IgD-negative memory B cell (primary cell): ENCODE measurements around the gene TARBP1. TPM values are rescaled to one million over a fixed set of nuclear protein-coding genes. Genes with fewer than 3 reads are reported as not detected.
"Not testable (repeated sequence)": the region's sequence is repeated elsewhere in the genome, so short reads cannot be mapped to it uniquely, and the experiment has no call there.

Experiments
- H3K27ac Mint-ChIP-seq, 3 donors: one replicate each; pipeline ENCODE4 v1.8.0; 2020 to 2022; ENCODE audit warnings: mild to moderate bottlenecking in 3 of 3, mixed read lengths in 3 of 3, moderate library complexity in 1 of 3
- H3K27me3 Mint-ChIP-seq: one replicate; pipeline ENCODE4 v1.8.0; 2021; ENCODE audit warnings: mixed read lengths
- H3K36me3 Mint-ChIP-seq: one replicate; pipeline ENCODE4 v1.8.0; 2020; ENCODE audit warnings: mild to moderate bottlenecking, mixed read lengths
- H3K4me1 Mint-ChIP-seq, 3 donors: one replicate each; pipeline ENCODE4 v1.8.0; 2020 to 2022; ENCODE audit warnings: mixed read lengths in 3 of 3, mild to moderate bottlenecking in 1 of 3
- H3K4me3 Mint-ChIP-seq, 4 donors: one replicate each; pipeline ENCODE4 v1.8.0; 2020 to 2022; ENCODE audit warnings: mild to moderate bottlenecking in 4 of 4, mixed read lengths in 4 of 4, moderate library complexity in 3 of 4
- H3K9me3 Mint-ChIP-seq, 3 donors: one replicate each; pipeline ENCODE4 v1.8.0; 2020 to 2021; ENCODE audit warnings: mixed read lengths in 3 of 3, mild to moderate bottlenecking in 1 of 3
- polyA plus RNA-seq: library from polyadenylated mRNA; unstranded; fragments of 300-500 nt; fragmentation: Illumina TruSeq; gene quantifications from one replicate; pipeline ENCODE4 v1.2.3, GENCODE V29; 2021

TARBP1 gene
- polyA plus RNA-seq, 1 donor from 2014 or later, result 7.9 TPM

DNA sequence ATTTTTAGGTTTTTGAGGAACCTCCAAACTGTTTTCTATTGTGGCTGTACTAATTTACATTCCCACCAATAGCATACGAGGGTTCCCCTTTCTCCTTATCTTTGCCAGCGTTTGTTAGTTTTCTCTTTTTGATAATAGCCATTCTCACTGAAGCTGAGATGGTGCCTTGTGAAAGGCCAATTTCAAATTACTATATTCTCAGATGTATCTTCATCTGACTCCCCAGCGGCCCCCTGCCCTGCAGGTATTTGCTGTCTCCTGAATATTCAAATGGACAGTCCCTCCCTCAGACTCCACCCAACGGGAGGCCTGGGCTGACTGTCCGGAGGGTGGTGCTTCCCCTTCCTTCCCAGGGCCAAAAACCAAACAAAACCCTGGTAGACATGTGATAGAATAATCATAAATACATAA lies 33.5 kb upstream of the TARBP1 start:
- peaks cover 2 to 6% (median 4%) of the 10 kb centered on the region in 3 donors for H3K4me1 Mint-ChIP-seq
- no peaks in the 10 kb centered on the region for H3K36me3 Mint-ChIP-seq
- peak overlapping the region in 1 of 4 donors; percentile 55 for H3K4me3 Mint-ChIP-seq
- H3K9me3 Mint-ChIP-seq, result peaks cover 0 to 2% (median 0%) of the 10 kb centered on the region in 3 donors
- no peak overlapping the region for H3K27ac Mint-ChIP-seq
- H3K27me3 Mint-ChIP-seq, result peaks cover 4% of the 10 kb centered on the region

DNA sequence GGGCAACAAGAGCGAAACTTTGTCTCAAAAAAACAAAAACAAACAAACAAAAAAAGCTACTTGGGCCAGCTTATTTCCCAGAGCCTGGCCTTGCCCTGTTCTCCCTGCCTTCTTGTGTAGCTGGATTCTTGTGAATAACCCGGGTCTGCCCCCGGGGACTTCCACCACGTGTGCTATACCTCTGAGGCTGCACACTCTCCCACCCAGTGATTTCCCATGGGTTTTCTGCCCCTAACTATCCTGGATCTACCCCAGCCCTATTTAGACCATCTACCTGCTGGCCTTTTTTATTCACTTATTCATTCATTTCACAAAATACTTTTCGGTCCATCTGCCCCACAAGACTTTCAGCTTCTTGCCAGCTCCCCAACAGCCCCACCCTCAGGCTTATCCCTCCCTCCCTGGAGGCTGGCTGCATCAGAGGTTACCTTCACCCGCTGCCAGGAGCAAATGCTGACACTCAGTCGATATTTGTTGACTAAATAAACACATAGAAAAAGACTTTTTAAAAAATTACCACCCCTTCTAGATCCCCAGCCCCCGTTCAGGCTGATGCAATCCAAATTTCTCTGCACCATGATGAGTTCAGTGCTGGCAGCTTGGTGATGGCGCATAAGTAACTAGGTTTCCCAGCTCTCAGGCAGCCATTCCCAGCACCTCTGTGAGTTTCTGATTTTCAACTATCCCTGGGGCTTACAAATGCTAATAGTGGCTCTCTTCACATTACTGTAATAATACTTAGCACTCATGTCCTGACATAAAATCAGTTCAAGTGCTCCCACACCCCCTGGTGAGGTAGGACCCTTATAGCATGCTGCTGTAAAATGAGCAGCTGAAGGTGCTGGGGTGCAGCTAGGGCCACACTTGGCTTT lies 30.7 kb upstream of the TARBP1 start:
- Mint-ChIP-seq H3K27me3 (peaks cover 6% of the 10 kb centered on the region), H3K9me3 (peaks cover 0 to 2% (median 0%) of the 10 kb centered on the region in 3 donors), H3K27ac (no peak overlapping the region), H3K36me3 (no peaks in the 10 kb centered on the region), H3K4me3 (no peak overlapping the region), H3K4me1 (peaks cover 2 to 6% (median 6%) of the 10 kb centered on the region in 3 donors)

DNA sequence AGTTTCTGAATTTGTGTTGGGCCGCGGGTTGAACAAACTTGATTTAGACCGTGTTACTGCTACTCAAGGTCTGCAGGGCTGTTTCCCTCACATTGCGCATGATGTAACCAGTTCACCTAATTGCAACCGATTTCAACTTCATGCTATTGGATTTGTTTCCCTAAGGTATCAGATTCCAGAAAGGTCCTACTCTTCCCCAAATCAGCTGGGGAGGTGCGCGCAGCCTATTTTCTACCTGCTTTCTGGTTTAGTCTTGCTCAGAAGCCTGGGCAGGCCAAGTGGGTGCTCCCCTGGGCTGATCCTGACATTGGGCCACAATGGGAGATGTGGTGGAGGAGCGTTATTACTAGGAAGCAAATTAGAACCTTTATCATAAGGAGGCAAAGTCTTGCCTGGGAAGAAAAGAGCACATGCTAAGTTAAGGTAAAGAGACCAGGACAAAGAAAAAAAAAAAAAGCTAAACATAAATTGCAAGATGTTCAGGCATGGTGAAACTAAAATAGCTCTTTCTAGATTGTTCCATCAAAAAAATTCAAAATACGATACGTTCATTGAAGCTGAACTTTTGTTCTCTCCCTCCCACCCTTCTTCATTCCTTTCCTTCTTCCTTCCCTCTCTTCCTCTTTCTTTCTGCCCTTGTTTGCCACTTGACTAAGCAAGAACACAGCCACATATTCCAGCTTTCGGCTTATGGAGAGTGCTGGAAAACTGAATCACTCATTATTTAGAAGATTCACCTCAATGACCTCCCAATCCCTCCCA lies 28.8 kb upstream of the TARBP1 start:
- H3K4me1 Mint-ChIP-seq, result peaks cover 0 to 6% (median 6%) of the 10 kb centered on the region in 3 donors
- H3K9me3 Mint-ChIP-seq, result peaks cover 0 to 2% (median 0%) of the 10 kb centered on the region in 3 donors
- H3K36me3 Mint-ChIP-seq, result no peaks in the 10 kb centered on the region
- no peak overlapping the region for H3K27ac Mint-ChIP-seq
- no peak overlapping the region for H3K4me3 Mint-ChIP-seq
- H3K27me3 Mint-ChIP-seq, result peaks cover 6% of the 10 kb centered on the region

DNA sequence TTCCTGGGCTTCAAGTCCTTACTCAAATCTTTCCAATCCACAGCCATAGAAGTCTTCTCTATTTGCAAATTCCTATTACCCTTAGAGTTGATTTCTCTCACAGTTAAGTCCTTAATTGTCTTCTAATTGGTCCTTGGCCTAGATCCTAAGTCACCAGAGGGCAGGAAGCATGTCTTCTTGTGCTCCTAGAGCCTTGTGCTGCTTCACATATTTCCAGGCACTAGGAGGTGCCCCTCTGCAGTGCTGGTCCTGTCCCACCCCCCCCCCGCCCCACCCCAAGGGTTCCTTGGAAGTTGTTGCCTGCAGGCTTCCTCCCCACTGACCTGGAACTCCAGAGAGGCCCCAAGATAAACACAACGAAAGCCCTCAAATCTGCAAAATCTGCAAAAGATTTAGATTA lies 28.1 kb upstream of the TARBP1 start:
- H3K36me3 Mint-ChIP-seq, result no peaks in the 10 kb centered on the region
- H3K27ac Mint-ChIP-seq, result no peak overlapping the region
- no peak overlapping the region for H3K4me3 Mint-ChIP-seq
- H3K9me3 Mint-ChIP-seq, result peaks cover 0 to 1% (median 0%) of the 10 kb centered on the region in 3 donors
- peaks cover 6% of the 10 kb centered on the region for H3K27me3 Mint-ChIP-seq
- peaks cover 0 to 3% (median under 1%) of the 10 kb centered on the region in 3 donors for H3K4me1 Mint-ChIP-seq

DNA sequence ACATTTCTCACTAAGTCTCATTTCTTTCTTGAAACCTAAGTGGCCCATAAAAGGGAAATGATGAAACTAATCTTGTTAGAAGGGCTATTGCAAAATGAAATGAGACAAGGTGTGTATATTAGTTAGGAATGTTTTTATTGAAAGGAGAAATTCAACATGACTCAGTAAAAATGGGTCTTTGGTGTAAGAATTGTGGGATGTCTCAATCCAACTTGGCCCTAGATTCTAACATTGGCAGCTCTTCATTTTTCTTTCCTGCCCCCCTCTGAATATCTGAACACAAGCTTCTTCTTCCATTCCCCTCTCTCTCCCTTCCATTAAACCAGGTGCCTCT lies 26.8 kb upstream of the TARBP1 start:
- H3K4me3 Mint-ChIP-seq, result no peak overlapping the region
- H3K27ac Mint-ChIP-seq, result no peak overlapping the region

DNA sequence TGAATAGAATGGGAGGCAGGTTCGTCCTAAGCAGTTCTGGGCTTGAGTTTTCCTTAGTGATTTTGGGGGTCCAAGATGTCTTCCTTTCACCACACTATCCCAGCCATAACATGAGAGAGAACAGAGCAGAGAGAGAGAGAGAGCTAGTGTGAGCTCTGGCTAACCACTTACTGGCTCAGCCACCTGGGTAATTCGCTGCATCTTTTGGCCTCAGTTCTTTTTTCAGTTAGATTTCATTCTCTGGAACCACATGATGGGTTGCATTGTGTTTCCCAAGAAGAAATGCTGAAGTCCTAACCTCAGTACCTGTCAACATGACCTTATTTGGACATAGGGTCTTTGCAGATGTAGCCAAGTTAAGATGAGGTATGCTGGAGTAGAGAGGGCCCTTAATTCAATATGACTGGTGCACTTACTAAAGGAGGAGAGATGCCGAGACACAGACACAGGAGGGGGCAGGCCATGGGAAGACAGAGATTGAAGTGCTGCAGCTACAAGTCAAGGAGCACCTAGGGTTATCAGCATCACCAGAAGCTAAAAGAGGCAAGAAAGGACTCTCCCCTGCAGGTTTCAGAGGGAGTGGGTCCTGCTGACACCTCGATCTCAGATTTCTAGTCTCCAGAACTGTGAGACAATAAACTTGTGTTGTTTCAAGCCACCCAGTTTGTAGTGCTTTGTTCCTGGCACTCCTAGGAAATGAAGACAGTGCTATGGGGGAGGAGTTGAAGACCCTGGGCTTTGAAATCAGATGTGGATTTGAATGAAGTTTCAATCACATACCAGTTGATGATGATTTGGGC lies 26.2 kb upstream of the TARBP1 start:
- no peaks in the 10 kb centered on the region for H3K36me3 Mint-ChIP-seq
- H3K27ac Mint-ChIP-seq, result no peak overlapping the region

More for the DNA sequence above, 26.8 kb upstream of the TARBP1 start:
- Mint-ChIP-seq H3K27me3 (peaks cover 6% of the 10 kb centered on the region), H3K4me1 (peaks cover 0 to 1% (median 0%) of the 10 kb centered on the region in 3 donors), H3K9me3 (no peaks in the 10 kb centered on the region), H3K36me3 (no peaks in the 10 kb centered on the region)

DNA sequence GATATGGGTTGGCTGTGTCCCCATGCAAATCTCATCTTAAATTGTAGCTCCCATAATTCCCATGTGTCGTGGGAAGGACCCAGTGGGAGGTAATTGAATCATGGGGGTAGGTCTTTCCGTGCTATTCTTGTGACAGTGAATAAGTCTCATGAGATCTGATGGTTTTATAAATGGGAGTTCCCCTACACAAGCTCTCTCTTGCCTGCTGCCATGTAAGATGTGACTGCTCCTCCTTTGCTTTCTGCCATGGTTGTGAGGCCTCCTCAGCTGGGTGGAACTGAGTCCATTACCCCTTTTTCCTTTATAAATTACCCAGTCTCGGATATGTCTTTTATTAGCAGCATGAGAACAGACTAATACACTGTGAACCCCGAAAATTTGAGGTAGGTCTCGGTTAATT lies 25.3 kb upstream of the TARBP1 start:
- Mint-ChIP-seq H3K4me1 (peaks cover 4 to 10% (median 8%) of the 10 kb centered on the region in 3 donors), H3K27ac (peak overlapping the region in 1 of 3 donors; percentile 48)
- H3K4me3 Mint-ChIP-seq, H3K9me3 Mint-ChIP-seq, H3K27me3 Mint-ChIP-seq, H3K36me3 Mint-ChIP-seq: not testable (repeated sequence)

More for the DNA sequence above, 26.2 kb upstream of the TARBP1 start:
- H3K9me3 Mint-ChIP-seq, result no peaks in the 10 kb centered on the region
- H3K4me3 Mint-ChIP-seq, result no peak overlapping the region
- H3K4me1 Mint-ChIP-seq, result peaks cover 1 to 3% (median 2%) of the 10 kb centered on the region in 3 donors
- peaks cover 6% of the 10 kb centered on the region for H3K27me3 Mint-ChIP-seq

DNA sequence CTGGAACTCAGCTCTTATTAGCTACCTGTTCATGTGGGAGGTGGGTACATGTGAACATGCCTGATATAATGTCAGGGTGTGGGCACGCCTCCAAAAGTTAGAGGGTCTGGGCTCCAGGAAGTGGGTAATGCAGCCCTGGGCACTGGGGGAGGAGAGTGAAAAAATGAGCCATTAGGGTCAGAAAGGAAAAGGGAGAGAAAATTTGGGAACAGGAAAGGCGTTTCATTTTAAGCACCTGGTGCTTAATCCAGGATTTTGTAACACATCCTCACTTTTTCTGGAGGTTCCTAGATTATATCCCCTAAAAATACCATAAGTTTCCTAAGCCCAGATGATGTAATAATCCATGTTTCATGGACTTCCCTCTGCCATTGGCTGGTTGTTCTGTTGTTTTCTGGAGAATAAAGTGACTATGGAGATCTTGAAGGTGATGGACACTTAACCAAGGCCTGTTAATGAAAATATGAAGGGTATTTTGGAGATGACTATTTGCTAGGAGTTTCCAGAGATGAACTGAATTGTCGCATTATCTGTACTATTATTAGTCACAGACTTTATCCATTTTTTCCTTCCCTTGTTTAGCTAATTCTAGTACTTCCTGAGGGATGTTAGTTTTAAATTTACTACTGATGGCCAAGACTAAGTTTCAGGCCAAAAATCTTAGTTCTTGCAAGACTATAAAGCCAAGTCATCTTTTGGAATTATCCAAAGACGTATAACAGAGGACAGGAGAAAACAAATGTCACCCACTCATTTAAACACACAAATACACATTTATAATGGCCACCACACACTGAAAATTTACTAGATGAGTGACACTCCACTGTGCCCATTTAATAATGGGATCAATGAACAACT lies 24.4 kb upstream of the TARBP1 start:
- no peak overlapping the region for H3K27ac Mint-ChIP-seq

DNA sequence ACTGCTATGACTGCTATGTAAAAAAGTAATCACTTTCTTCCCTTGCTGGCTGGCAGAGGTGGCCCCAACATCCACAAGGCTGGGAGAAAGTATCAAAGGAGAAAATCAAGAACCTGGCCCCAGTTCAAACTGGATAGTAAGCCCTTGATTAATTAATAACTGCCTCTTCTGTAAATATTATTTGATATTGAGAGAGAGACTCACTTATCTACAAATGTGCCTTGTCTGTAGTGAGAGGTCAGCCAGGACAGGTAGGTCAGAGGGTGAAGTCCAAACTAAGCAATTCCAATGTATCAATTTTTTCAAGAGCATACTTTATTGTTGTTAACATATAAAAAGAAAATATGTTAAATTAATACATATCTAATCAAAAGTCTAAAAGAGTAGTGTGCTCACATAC lies 23.8 kb upstream of the TARBP1 start:
- Mint-ChIP-seq H3K27me3 (peaks cover 4% of the 10 kb centered on the region), H3K4me1 (peaks cover 10 to 17% (median 13%) of the 10 kb centered on the region in 3 donors), H3K9me3 (no peaks in the 10 kb centered on the region), H3K4me3 (no peak overlapping the region), H3K36me3 (no peaks in the 10 kb centered on the region), H3K27ac (no peak overlapping the region)

More for the DNA sequence above, 24.4 kb upstream of the TARBP1 start:
- Mint-ChIP-seq H3K27me3 (peaks cover 6% of the 10 kb centered on the region), H3K36me3 (no peaks in the 10 kb centered on the region), H3K4me1 (peaks cover 10 to 17% (median 13%) of the 10 kb centered on the region in 3 donors), H3K9me3 (no peaks in the 10 kb centered on the region), H3K4me3 (no peak overlapping the region)

DNA sequence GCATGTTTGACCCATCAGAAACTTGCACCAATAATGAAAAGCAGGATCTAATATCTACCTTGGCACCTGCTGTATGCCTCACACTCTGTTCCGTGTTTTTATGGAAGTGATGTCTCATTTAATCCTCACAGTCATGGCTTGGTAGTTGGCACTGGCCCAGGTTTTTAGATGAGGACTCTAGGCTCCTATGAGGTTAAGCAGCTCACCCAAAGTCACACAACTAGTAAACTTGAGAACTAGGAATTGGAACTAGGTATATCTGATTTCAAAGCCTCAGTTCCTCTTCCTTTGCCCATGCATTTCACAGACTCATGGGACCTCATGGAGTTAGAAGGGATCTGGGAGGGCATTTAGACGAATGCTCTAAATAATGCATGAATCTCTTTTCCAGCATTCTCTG lies 21.3 kb upstream of the TARBP1 start:
- H3K4me1 Mint-ChIP-seq, result peaks cover 13 to 17% (median 13%) of the 10 kb centered on the region in 3 donors
- no peak overlapping the region for H3K27ac Mint-ChIP-seq
- H3K9me3 Mint-ChIP-seq, result no peaks in the 10 kb centered on the region
- H3K36me3 Mint-ChIP-seq, result no peaks in the 10 kb centered on the region
- H3K27me3 Mint-ChIP-seq, result peaks cover 2% of the 10 kb centered on the region
- peak overlapping the region in 2 of 4 donors; percentile 69 to 71 for H3K4me3 Mint-ChIP-seq

DNA sequence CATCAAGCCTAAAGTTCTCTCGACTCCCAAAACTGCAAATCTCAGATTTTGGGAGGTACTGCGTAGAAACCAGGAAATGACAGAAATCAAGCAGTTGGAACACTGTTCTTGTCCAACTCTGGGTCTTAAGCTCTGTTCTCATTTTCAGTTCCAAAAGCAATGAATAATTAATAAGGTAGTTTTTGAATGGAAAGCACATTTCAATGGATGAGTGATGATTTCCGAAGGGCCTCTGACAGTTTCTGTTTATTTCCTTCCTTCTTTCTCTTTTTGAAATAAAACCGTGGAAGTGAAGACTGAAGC lies 20.9 kb upstream of the TARBP1 start:
- peaks cover 13 to 19% (median 15%) of the 10 kb centered on the region in 3 donors for H3K4me1 Mint-ChIP-seq
- H3K27me3 Mint-ChIP-seq, result no peaks in the 10 kb centered on the region
- H3K27ac Mint-ChIP-seq, result peak overlapping the region in 1 of 3 donors; percentile 84
- peak overlapping the region in 3 of 4 donors; percentile 61 to 85 (median 73) for H3K4me3 Mint-ChIP-seq
- H3K9me3 Mint-ChIP-seq, result no peaks in the 10 kb centered on the region
- H3K36me3 Mint-ChIP-seq, result no peaks in the 10 kb centered on the region

DNA sequence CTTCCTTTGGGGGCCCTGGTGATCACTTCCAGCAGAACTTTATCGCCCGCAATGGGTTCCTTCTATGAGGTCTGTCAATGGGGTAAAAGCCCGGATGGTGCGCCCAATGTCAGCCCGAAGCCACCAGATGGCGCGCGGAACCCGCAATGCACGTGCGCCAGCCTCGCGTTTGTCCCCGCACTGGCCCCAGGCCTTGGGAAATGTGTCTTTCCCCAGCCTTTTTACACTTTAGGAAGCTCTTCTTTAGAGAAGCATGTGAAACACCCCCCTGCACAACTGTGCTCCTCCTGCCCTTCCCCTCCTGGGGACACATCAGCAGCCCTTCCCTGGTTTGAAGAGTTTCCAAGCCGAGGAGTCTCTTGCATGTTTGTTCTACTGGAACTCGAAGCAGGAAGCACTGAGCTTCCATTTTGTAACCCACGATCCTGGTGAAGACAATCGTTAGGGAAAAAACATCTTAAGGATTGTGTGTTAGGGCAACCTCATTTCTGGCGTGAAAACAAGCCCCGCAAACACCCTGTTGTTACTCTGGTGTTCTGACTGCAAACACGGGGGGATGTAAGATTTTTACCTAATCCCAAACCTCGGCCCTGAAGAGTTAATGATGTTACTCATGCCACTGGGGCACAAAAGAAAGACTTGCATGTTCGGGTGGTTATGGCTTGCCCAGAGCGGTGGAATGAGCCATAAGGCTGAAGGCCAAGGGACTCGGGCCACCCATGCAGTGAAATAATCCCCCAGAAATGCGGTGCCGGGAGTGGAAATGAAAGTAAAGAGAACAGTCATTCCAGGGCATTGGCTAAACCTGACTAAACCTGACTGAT lies 20.4 kb upstream of the TARBP1 start:
- H3K4me1 Mint-ChIP-seq, result peaks cover 15 to 19% (median 15%) of the 10 kb centered on the region in 3 donors
- no peaks in the 10 kb centered on the region for H3K9me3 Mint-ChIP-seq
- H3K27ac Mint-ChIP-seq, result peak overlapping the region in 2 of 3 donors; percentile 4 to 84
- peak overlapping the region; percentile 61 to 88 (median 79) for H3K4me3 Mint-ChIP-seq
- H3K27me3 Mint-ChIP-seq, result no peaks in the 10 kb centered on the region
- H3K36me3 Mint-ChIP-seq, result no peaks in the 10 kb centered on the region

DNA sequence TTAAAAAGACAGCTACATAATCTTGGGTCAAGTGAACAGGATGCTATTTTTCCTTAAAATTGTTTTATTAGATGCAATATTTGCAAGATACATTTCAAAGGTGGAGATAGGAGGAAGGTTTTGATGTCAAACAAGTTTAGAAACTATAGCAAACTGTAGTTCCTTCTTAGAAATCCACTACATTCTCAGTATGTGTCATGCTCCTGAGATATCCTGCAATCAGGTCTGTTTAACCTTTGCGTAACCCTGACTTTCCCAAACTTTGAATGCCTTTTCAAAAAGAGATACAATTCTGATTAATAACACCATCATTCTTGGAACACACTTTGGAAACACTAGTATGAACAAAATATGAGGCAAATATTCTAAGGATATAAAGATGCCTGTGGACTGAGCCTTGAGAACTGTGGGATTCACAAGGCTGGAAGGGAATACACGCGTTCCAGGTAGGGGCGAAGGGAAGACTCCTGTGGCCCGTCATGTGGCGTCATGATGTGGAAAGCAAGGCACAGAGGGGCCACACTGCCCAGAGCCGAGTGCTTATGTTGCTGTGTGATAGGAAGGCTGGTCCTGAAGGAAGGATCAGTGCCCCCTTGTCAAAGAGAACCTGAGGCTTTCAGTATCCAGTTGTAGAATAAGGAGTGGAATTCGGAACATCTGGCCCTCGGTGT lies 19.6 kb upstream of the TARBP1 start:
- Mint-ChIP-seq H3K4me3 (peak overlapping the region in 3 of 4 donors; percentile 45 to 85 (median 73)), H3K27me3 (no peaks in the 10 kb centered on the region), H3K9me3 (no peaks in the 10 kb centered on the region), H3K27ac (peak overlapping the region in 2 of 3 donors; percentile 4 to 84), H3K36me3 (no peaks in the 10 kb centered on the region), H3K4me1 (peaks cover 15 to 20% (median 19%) of the 10 kb centered on the region in 3 donors)
